Effector memory CD8-positive, alpha-beta T cell (primary cell): ENCODE results near the gene KTN1.

Experiments used
- ATAC-seq: fragments of 150-1000 bp; cut with Tn5 transposase; replicated peaks from 2 replicates; pipeline ENCODE4 v1.10.0; 2021; ENCODE audit warnings: mild to moderate bottlenecking, moderate library complexity
- DNase-seq, 3 experiments: peaks; one replicate each; pipeline ENCODE4 v3.0.0; 2021
- H3K27ac Mint-ChIP-seq, 2 donors: one replicate each; pipeline ENCODE4 v1.8.0; 2022; ENCODE audit warnings: mild to moderate bottlenecking in 2 of 2, mixed read lengths in 2 of 2, moderate library complexity in 2 of 2
- H3K27me3 Mint-ChIP-seq, 2 donors: one replicate each; pipeline ENCODE4 v1.8.0; 2022; ENCODE audit warnings: mixed read lengths in 2 of 2
- H3K36me3 Mint-ChIP-seq: one replicate; pipeline ENCODE4 v1.8.0; 2022; ENCODE audit warnings: mild to moderate bottlenecking, moderate library complexity, mixed read lengths; ENCODE audit not compliant: insufficient read depth
- H3K4me1 Mint-ChIP-seq, 2 donors: one replicate each; pipeline ENCODE4 v1.8.0; 2022; ENCODE audit warnings: low read depth in 2 of 2, mixed read lengths in 2 of 2
- H3K4me3 Mint-ChIP-seq, 2 donors: one replicate each; pipeline ENCODE4 v1.8.0; 2022; ENCODE audit warnings: mild to moderate bottlenecking in 2 of 2, mixed read lengths in 2 of 2, moderate library complexity in 2 of 2
- H3K9me3 Mint-ChIP-seq, 2 donors: one replicate each; pipeline ENCODE4 v1.8.0; 2022; ENCODE audit warnings: mixed read lengths in 2 of 2

The KTN1 gene

GRCh38 chr14:55553791-55554190 lies 26.2 kb upstream of the KTN1 start:
- no peak overlapping the region for H3K27ac Mint-ChIP-seq
- ATAC-seq: no peak

GRCh38 chr14:55556929-55557623 lies 22.9 kb upstream of the KTN1 start:
- DNase-seq: no peak
- no peak overlapping the region for H3K27ac Mint-ChIP-seq
- peaks cover 5 to 7% of the 10 kb centered on the region in 2 donors for H3K9me3 Mint-ChIP-seq
- H3K36me3 Mint-ChIP-seq: peaks cover 4% of the 10 kb centered on the region
- no peaks in the 10 kb centered on the region for H3K4me1 Mint-ChIP-seq
- no peak for ATAC-seq
- no peak overlapping the region for H3K4me3 Mint-ChIP-seq
- peaks cover 7 to 17% of the 10 kb centered on the region in 2 donors for H3K27me3 Mint-ChIP-seq

More at GRCh38 chr14:55553791-55554190, 26.2 kb upstream of the KTN1 start:
- Mint-ChIP-seq H3K36me3 (peaks cover 4% of the 10 kb centered on the region), H3K9me3 (peaks cover 5 to 7% of the 10 kb centered on the region in 2 donors), H3K27me3 (peaks cover 13 to 17% of the 10 kb centered on the region in 2 donors), H3K4me1 (no peaks in the 10 kb centered on the region), H3K4me3 (no peak overlapping the region)
- DNase-seq: no peak

GRCh38 chr14:55562135-55562534 lies 17.9 kb upstream of the KTN1 start:
- no peak for ATAC-seq
- H3K27ac Mint-ChIP-seq: no peak overlapping the region
- H3K4me1 Mint-ChIP-seq: no peaks in the 10 kb centered on the region
- peaks cover 9 to 11% of the 10 kb centered on the region in 2 donors for H3K27me3 Mint-ChIP-seq
- DNase-seq: no peak
- no peaks in the 10 kb centered on the region for H3K36me3 Mint-ChIP-seq
- no peak overlapping the region for H3K4me3 Mint-ChIP-seq
- no peaks in the 10 kb centered on the region for H3K9me3 Mint-ChIP-seq

GRCh38 chr14:55568618-55569017 lies 11.4 kb upstream of the KTN1 start:
- no peak overlapping the region for H3K4me3 Mint-ChIP-seq
- H3K27me3 Mint-ChIP-seq: peaks cover 17 to 20% of the 10 kb centered on the region in 2 donors
- ATAC-seq: no peak

GRCh38 chr14:55571125-55571889 lies 8.7 kb upstream of the KTN1 start:
- no peaks in the 10 kb centered on the region for H3K36me3 Mint-ChIP-seq
- DNase-seq (no peak), ATAC-seq (no peak)
- peaks cover 11 to 14% of the 10 kb centered on the region in 2 donors for H3K27me3 Mint-ChIP-seq
- no peaks in the 10 kb centered on the region for H3K4me1 Mint-ChIP-seq
- no peak overlapping the region for H3K4me3 Mint-ChIP-seq
- H3K9me3 Mint-ChIP-seq: no peaks in the 10 kb centered on the region
- no peak overlapping the region for H3K27ac Mint-ChIP-seq

More at GRCh38 chr14:55568618-55569017, 11.4 kb upstream of the KTN1 start:
- Mint-ChIP-seq H3K4me1 (no peaks in the 10 kb centered on the region), H3K36me3 (no peaks in the 10 kb centered on the region), H3K27ac (no peak overlapping the region), H3K9me3 (no peaks in the 10 kb centered on the region)
- no peak for DNase-seq

GRCh38 chr14:55572578-55572977 lies 7.4 kb upstream of the KTN1 start:
- DNase-seq (no peak), ATAC-seq (no peak)
- Mint-ChIP-seq H3K4me1 (no peaks in the 10 kb centered on the region), H3K4me3 (no peak overlapping the region), H3K36me3 (no peaks in the 10 kb centered on the region), H3K27me3 (peaks cover 9 to 10% of the 10 kb centered on the region in 2 donors), H3K27ac (no peak overlapping the region), H3K9me3 (no peaks in the 10 kb centered on the region)

GRCh38 chr14:55574988-55575387 lies 5.0 kb upstream of the KTN1 start:
- DNase-seq (no peak), ATAC-seq (no peak)
- H3K4me3 Mint-ChIP-seq: no peak overlapping the region
- peaks cover 5 to 9% of the 10 kb centered on the region in 2 donors for H3K4me1 Mint-ChIP-seq
- no peaks in the 10 kb centered on the region for H3K27me3 Mint-ChIP-seq
- H3K9me3 Mint-ChIP-seq: no peaks in the 10 kb centered on the region
- H3K27ac Mint-ChIP-seq: no peak overlapping the region
- H3K36me3 Mint-ChIP-seq: peaks cover 7% of the 10 kb centered on the region

- Mint-ChIP-seq H3K4me3 (no peak overlapping the region), H3K4me1 (peaks cover 11 to 21% of the 10 kb centered on the region in 2 donors), H3K27ac (no peak overlapping the region), H3K27me3 (no peaks in the 10 kb centered on the region), H3K9me3 (no peaks in the 10 kb centered on the region), H3K36me3 (peaks cover 11% of the 10 kb centered on the region)
- ATAC-seq (no peak), DNase-seq (no peak)
Measured at GRCh38 chr14:55577229-55577628, 2.8 kb upstream of the KTN1 start.

- peak overlapping the region in 1 of 2 donors; percentile 94 for H3K27ac Mint-ChIP-seq
- peak overlapping the region; percentile 95 for H3K4me3 Mint-ChIP-seq
- no peaks in the 10 kb centered on the region for H3K27me3 Mint-ChIP-seq
- DNase-seq: no peak
- ATAC-seq: no peak
- H3K4me1 Mint-ChIP-seq: peaks cover 15 to 21% of the 10 kb centered on the region in 2 donors
- H3K9me3 Mint-ChIP-seq: no peaks in the 10 kb centered on the region
- peaks cover 11% of the 10 kb centered on the region for H3K36me3 Mint-ChIP-seq
Measured at GRCh38 chr14:55578511-55578910, 1.5 kb upstream of the KTN1 start.

GRCh38 chr14:55580470-55581341 lies 699 bp downstream of the KTN1 start:
- peaks cover 15 to 25% of the 10 kb centered on the region in 2 donors for H3K4me1 Mint-ChIP-seq
- ATAC-seq (peak; percentile 66), DNase-seq (peak; percentile 50 to 54 (median 52))
- H3K36me3 Mint-ChIP-seq: peaks cover 11% of the 10 kb centered on the region
- peak overlapping the region; percentile 46 to 95 for H3K27ac Mint-ChIP-seq
- no peaks in the 10 kb centered on the region for H3K9me3 Mint-ChIP-seq
- no peaks in the 10 kb centered on the region for H3K27me3 Mint-ChIP-seq
- peak overlapping the region; percentile 70 to 89 for H3K4me3 Mint-ChIP-seq

GRCh38 chr14:55581342-55581771 lies 1.4 kb downstream of the KTN1 start:
- DNase-seq (no peak), ATAC-seq (no peak)
- peaks cover 11% of the 10 kb centered on the region for H3K36me3 Mint-ChIP-seq
- H3K27ac Mint-ChIP-seq: peak overlapping the region; percentile 46 to 95
- no peaks in the 10 kb centered on the region for H3K9me3 Mint-ChIP-seq
- peak overlapping the region; percentile 70 to 89 for H3K4me3 Mint-ChIP-seq
- H3K4me1 Mint-ChIP-seq: peaks cover 20 to 32% of the 10 kb centered on the region in 2 donors
- no peaks in the 10 kb centered on the region for H3K27me3 Mint-ChIP-seq

GRCh38 chr14:55582746-55583145 lies 2.7 kb downstream of the KTN1 start:
- no peaks in the 10 kb centered on the region for H3K27me3 Mint-ChIP-seq
- peaks cover 27 to 45% of the 10 kb centered on the region in 2 donors for H3K4me1 Mint-ChIP-seq
- H3K4me3 Mint-ChIP-seq: peak overlapping the region in 1 of 2 donors; percentile 5
- no peaks in the 10 kb centered on the region for H3K9me3 Mint-ChIP-seq
- DNase-seq (no peak), ATAC-seq (no peak)
- peaks cover 11% of the 10 kb centered on the region for H3K36me3 Mint-ChIP-seq
- H3K27ac Mint-ChIP-seq: no peak overlapping the region

GRCh38 chr14:55583942-55584468 lies 4.0 kb downstream of the KTN1 start:
- Mint-ChIP-seq H3K27me3 (no peaks in the 10 kb centered on the region), H3K4me3 (no peak overlapping the region), H3K36me3 (peaks cover 11% of the 10 kb centered on the region), H3K9me3 (no peaks in the 10 kb centered on the region), H3K4me1 (peaks cover 32 to 53% of the 10 kb centered on the region in 2 donors), H3K27ac (no peak overlapping the region)
- DNase-seq: no peak
- no peak for ATAC-seq
